HL-60/S4 treated with retinoic acid at 250 ng/mL for 4 days and 3 days (cell line): ENCODE results near the gene MAST2.
"Not testable (repeated sequence)": the region's sequence is repeated elsewhere in the genome, so short reads cannot be mapped to it uniquely, and the experiment has no call there.

Source experiments
- in situ Hi-C: fragments of 300-500 bp; cut with MboI; formaldehyde crosslinking; loops from 2 replicates; pipeline ENCODE4 v1.7.0; 2022; ENCODE audit warnings: low sequenced_read_pairs

Gene MAST2

GRCh38 chr1:45803299-45803780, at the start of gene MAST2:
MAST2 (plus strand) TSS chr1:45803612; CDS start chr1:45803896, 284 bp downstream.
- in situ Hi-C loops: no loop called here

DNA sequence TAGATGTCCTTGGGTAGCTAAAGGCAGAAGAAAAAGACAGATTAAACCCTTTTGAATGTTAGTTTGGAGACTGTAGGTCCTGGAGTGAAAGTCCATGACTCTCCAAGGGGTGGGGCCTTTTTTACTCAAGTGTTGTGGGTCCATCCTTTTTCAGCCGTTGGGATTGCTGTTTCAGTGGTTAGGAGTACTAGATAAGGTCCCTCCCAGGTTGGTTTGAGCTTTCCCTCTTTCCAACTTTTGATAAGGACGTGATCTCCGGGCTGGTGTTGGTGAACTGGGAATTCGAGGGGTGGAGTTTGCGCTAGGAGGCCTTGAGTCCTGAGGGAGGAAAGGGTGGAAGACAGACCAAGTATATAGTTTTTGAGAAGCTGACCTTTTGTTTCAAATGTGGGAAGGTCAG, 47.7 kb upstream of the MAST2 start:
- in situ Hi-C loops: no loop called here

DNA sequence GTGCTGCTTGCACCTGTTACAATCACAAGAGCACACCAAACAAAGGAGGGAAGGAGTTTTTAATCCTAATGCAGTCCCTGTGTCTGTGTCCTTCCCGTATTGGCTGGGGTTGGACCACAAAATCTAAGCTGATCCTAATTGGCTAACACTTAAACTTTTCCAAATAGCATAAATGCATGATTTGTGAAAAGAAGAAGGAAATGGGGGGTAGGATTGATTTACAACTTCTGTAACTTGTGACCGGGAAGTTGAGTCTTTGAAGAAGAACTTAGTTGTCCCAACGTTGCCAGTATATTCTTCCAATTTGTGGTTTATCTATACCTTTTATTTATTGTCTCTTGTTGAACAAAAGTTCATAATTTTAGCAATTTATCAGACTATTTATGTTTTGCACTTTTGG, 41.1 kb upstream of the MAST2 start:
- in situ Hi-C loops: no loop called here

GRCh38 chr1:45765999-45766792, 37.2 kb upstream of the MAST2 start:
- in situ Hi-C loops: no loop called here

GRCh38 chr1:45767035-45767434, 36.4 kb upstream of the MAST2 start:
- in situ Hi-C loops: no loop called here

GRCh38 chr1:45769261-45769932, 34.0 kb upstream of the MAST2 start:
- in situ Hi-C loops: no loop called here

GRCh38 chr1:45772971-45773370, 30.4 kb upstream of the MAST2 start:
- in situ Hi-C loops: no loop called here

DNA sequence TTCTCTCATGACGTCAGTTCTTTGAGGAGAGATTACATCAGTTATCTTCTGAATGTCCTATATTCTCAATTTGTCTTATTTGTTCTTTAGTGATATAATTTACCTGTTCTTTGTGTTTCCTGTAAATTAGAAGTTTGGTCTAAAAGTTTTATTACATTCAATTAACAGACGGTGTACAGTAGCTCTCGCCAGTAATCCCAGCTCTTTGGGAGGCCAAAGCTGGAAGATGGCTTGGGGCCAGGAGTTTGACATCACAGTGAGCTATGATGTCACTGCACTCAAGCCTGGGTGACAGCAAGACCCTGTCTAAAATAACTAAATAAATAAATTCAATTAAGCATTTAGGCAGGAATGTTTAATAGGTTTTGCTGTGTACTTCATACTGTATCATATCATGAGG, 27.6 kb upstream of the MAST2 start:
- in situ Hi-C loops: no loop called here

DNA sequence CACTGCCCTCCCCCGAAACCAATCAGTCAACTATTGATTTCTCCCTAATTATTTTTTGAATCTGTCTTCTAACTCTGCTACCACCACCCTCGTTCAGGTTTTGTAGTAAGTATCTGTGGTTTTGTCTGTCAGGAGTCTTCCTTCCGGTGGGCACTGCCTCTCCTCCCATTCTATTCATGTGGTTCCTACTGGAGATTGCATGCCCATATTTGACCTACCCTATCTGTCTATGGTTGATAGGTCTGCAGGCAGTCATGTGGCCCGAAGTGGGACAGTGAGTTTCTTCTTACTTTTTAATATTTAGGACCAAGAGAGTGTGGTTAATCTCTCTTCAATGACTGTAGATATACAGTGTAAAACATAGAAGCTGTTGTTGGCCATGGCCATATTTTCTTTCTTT, 17.8 kb upstream of the MAST2 start:
- in situ Hi-C loops: no loop called here

DNA sequence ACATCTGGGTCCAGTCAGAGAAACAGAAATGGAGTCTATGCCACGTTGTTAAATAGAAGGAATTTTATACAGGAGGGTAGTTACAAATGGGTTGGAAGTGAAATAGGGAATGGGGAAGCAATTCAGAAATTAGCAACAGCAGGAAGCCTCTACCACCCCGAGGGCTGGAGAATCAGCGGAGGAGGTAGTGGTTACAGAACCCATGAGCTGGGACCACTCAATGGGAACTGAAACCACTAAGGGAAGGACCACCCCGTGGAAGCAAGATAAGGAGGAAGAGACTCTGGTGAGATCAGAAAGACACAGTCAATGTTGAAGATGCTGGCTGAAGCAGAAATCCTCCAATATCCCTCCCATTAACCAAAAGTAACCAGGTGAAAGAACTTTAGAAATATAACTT, 15.5 kb upstream of the MAST2 start:
- in situ Hi-C loops: no loop called here

DNA sequence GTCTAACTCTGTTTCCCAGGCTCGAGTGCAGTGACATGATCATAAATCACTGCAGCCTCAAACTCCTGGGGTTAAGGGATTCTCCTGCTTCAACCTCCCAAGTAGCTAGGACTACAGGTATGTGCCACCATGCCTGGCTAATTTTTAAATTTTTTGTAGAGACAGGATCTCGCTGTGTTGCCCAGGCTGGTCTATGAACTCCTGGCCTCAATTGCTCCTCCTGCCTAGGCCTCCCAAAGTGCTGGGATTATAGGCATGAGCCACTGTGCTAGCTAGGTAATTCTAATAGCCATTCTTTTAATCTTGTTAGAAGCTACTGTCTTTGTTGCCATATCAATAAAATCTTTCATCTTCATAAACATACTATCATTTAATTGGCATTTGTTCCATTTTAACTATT, 13.8 kb upstream of the MAST2 start:
- in situ Hi-C loops: no loop called here

DNA sequence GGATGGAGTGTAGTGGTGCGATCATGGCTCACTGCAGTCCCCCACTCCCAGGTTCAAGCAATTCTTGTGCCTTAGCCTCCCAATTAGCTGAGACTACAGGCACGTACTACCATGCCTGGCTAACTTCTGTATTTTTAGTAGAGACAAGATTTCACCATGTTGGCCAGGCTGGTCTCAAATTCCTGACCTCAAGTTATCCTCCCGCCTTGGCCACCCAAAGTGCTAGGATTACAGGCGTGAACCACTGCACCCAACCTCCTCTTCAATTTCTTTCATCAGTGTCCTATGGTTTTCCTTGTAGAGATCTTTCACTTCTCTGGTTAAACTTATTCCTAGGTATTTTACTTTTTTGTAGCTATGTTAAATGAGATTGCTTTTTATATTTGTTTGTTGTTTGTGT, 10.7 kb upstream of the MAST2 start:
- in situ Hi-C loops: no loop called here

- in situ Hi-C loops: no loop called here
Measured at GRCh38 chr1:45793942-45794604, 9.3 kb upstream of the MAST2 start.

DNA sequence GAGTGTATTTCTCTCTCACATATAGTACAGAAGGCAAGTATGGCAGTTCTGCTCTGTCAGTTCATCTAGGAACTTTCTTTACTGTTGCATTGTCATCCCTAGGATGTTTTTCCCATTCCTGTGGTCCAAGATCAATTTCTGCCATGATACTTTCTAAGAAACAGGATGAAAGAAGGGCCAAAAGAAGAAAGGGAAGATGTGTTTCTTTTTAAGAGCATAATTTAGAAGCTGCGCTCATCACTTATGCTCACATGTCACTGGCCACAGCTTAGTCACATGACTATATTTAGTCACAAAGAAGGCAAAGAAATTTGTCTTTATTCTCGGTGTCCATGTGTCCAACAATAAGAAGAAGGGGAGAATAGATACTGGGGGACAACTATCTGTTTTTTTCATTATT, 7.0 kb upstream of the MAST2 start:
- in situ Hi-C loops: no loop called here

- in situ Hi-C loops: no loop called here
Measured at GRCh38 chr1:45796946-45797345, 6.5 kb upstream of the MAST2 start.

DNA sequence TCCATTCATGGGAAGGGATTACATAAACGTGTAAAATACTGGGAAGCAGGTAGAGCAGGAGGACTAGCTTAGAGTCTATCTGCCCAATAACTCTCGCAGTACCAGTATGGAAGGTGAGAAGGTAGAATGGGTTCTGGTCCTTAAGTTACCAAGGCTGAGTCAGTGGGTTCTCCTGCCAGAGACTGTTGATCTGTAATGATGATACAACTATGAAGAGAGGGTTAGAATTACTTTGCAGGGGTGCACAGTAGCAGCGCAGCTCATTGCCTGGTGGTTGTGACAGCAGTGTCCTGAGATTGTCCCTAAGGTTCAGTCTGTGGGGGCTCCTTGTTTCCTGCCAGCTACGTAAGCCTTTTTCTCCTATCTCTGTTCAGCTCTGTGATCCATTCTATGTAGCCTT, 2.5 kb upstream of the MAST2 start:
- in situ Hi-C loops: no loop called here

- in situ Hi-C loops: no loop called here
Measured at GRCh38 chr1:45802343-45803298, 791 bp upstream of the MAST2 start.

GRCh38 chr1:45803781-45804668, 613 bp downstream of the MAST2 start:
- in situ Hi-C loops: not testable (repeated sequence)

GRCh38 chr1:45804669-45804969, 1.2 kb downstream of the MAST2 start:
- in situ Hi-C loops: no loop called here

DNA sequence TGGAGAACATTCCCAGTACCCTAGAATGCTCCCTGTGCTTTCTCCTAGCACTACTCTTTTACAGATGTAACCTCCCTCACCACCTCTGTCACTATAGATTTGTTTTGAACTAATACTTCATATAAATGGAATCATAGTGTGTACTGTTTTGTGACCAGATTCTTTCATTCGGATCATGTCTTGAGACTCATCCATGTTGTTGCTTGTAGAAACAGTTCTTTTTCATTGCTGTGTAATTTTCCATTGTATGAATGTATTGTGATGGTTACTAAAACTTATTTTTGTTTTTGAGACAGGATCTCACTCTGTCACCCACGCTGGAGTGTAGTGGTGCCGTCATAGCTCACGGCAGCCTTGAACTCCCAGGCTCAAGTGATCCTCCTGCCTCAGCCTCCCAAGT, 2.7 kb downstream of the MAST2 start:
- in situ Hi-C loops: no loop called here
